GM12875 (cell line): ENCODE data around the gene CSH1.

Experiments
- H3K4me3 ChIP-seq: one replicate; pipeline ENCODE4 v1.5.1; 2011; ENCODE audit warnings: low read depth, low read length, control low read depth
- CTCF ChIP-seq: IDR thresholded peaks from 2 replicates; pipeline ENCODE4 v1.5.1; 2011; ENCODE audit warnings: low read depth, mild to moderate bottlenecking, control low read depth, inconsistent platforms, low read length, moderate library complexity, borderline replicate concordance; ENCODE audit not compliant: insufficient read depth

Gene CSH1

GRCh38 chr17:63932721-63933120 is 36.3 kb upstream of the CSH1 start:
- H3K4me3 ChIP-seq, result peak overlapping the region; percentile 79
- TF ChIP-seq CTCF, result 0 out of 2 replicates have a peak, but pooled peaks have one; percentile 16

GRCh38 chr17:63931981-63932561 is 35.7 kb upstream of the CSH1 start, which contains the start of gene CD79B:
Gene CD79B, minus strand, starts transcription at chr17:63932331. Its CDS starts 70 bp downstream, at chr17:63932261.
- H3K4me3 ChIP-seq, result peak within 1 kb of the TSS; percentile 79
- no peak for TF ChIP-seq CTCF

GRCh38 chr17:63930951-63931575 is 34.7 kb upstream of the CSH1 start:
- H3K4me3 ChIP-seq, result peak overlapping the region; percentile 79
- TF ChIP-seq CTCF, result no peak

GRCh38 chr17:63929860-63930766 is 33.7 kb upstream of the CSH1 start:
- peak overlapping the region; percentile 79 for H3K4me3 ChIP-seq
- no peak for TF ChIP-seq CTCF

- TF ChIP-seq CTCF, result no peak
- no peak overlapping the region for H3K4me3 ChIP-seq
These were observed 32.8 kb upstream of the CSH1 start for GRCh38 chr17:63928966-63929695.

- no peak overlapping the region for H3K4me3 ChIP-seq
- no peak for TF ChIP-seq CTCF
These were observed 31.8 kb upstream of the CSH1 start for GRCh38 chr17:63928172-63928666.
